Inflammatory macrophage treated with lipopolysaccharide for 4 hours (primary cell): ENCODE results near the gene ATAD3C.
A peak's percentile ranks its signal among the peaks of the same experiment; 100 is the strongest.
"Not testable (repeated sequence)": the region's sequence is repeated elsewhere in the genome, so short reads cannot be mapped to it uniquely, and the experiment has no call there.

Experiments
- DNase-seq: peaks from one replicate; pipeline ENCODE4 v3.0.0-alpha.2; 2020

ATAD3C gene

GRCh38 chr1:1449099-1449739 is at the start of gene ATAD3C:
ATAD3C (plus strand) TSS chr1:1449689; CDS start chr1:1450684, 995 bp downstream.
- no peak for DNase-seq

- DNase-seq = no peak
Measured at GRCh38 chr1:1399872-1400575, 49.5 kb upstream of the ATAD3C start.

- DNase-seq = no peak
Measured at GRCh38 chr1:1400576-1401456, 48.7 kb upstream of the ATAD3C start.

- DNase-seq = no peak
Measured at GRCh38 chr1:1401457-1402010, 48.0 kb upstream of the ATAD3C start.

GRCh38 chr1:1402072-1402900 is 47.2 kb upstream of the ATAD3C start:
- peak; percentile 42 for DNase-seq

- not testable (repeated sequence) for DNase-seq
Measured at GRCh38 chr1:1402901-1403392, 46.5 kb upstream of the ATAD3C start.

- peak; percentile 74 for DNase-seq
Measured at GRCh38 chr1:1403653-1404052, 45.8 kb upstream of the ATAD3C start.

GRCh38 chr1:1406101-1406820 is 43.2 kb upstream of the ATAD3C start:
- DNase-seq = no peak

- peak; percentile 95 for DNase-seq
Measured at GRCh38 chr1:1406821-1407635, 42.5 kb upstream of the ATAD3C start, which contains the start of gene MRPL20. MRPL20 (minus strand) TSS chr1:1407293; CDS start chr1:1407217, 76 bp downstream.

- DNase-seq = peak; percentile 19
Measured at GRCh38 chr1:1407636-1408318, 41.7 kb upstream of the ATAD3C start.

- not testable (repeated sequence) for DNase-seq
Measured at GRCh38 chr1:1410238-1410637, 39.3 kb upstream of the ATAD3C start.

GRCh38 chr1:1411626-1412025 is 37.9 kb upstream of the ATAD3C start:
- no peak for DNase-seq

GRCh38 chr1:1412311-1412902 is 37.1 kb upstream of the ATAD3C start:
- DNase-seq = not testable (repeated sequence)

- DNase-seq = no peak
Measured at GRCh38 chr1:1415751-1416150, 33.7 kb upstream of the ATAD3C start.

- not testable (repeated sequence) for DNase-seq
Measured at GRCh38 chr1:1417396-1417795, 32.1 kb upstream of the ATAD3C start.

GRCh38 chr1:1417825-1418463 is 31.5 kb upstream of the ATAD3C start:
- DNase-seq = not testable (repeated sequence)

- no peak for DNase-seq
Measured at GRCh38 chr1:1418464-1419362, 30.8 kb upstream of the ATAD3C start.

GRCh38 chr1:1419363-1419812 is 30.1 kb upstream of the ATAD3C start:
- no peak for DNase-seq
